Cardiac septum (tissue), 1 donor: Measurements from ENCODE around the gene OPCML. TPM values are rescaled to one million over a fixed set of nuclear protein-coding genes. Genes with fewer than 3 reads are reported as not detected.

Experiments
- DNase-seq: peaks from one replicate; pipeline ENCODE4 v3.0.0-alpha.2; 2020; ENCODE audit warnings: low spot score
- intact Hi-C: fragments of 100-400 bp; cut with DNase I; formaldehyde crosslinking; loops from one replicate; pipeline ENCODE4 v1.14.0; 2022
- total RNA-seq: library from RNA; stranded (reverse); fragmentation: NEBNext Ultra II Directional; extraction: Animal tissue kit (Norgen Biotek cat#: 25700); gene quantifications from one replicate; pipeline ENCODE4 v1.2.1, GENCODE V29; 2021
- donor health status: DM: no; HTN: no; CAD: no.

OPCML gene
- total RNA-seq, 1 donor from 2014 or later, result 0.27 TPM

GRCh38 chr11:133164986-133165385 lies 367.3 kb downstream of the OPCML start:
- DNase-seq, result no peak
- intact Hi-C loops, result loop anchor here (5.0 kb wide), 1 partner anchor 657 kb away; no protein-coding TSS in a partner anchor

GRCh38 chr11:133163463-133164419 lies 368.6 kb downstream of the OPCML start:
- DNase-seq, result no peak
- intact Hi-C loops, result loop anchor here (2.0 to 5.0 kb wide), 2 partner anchors 81 to 659 kb away; no protein-coding TSS in a partner anchor

GRCh38 chr11:133162227-133162626 lies 370.1 kb downstream of the OPCML start:
- DNase-seq, result no peak
- intact Hi-C loops, result loop anchor here (2.0 to 5.0 kb wide), 2 partner anchors 79 to 660 kb away; no protein-coding TSS in a partner anchor

- no peak for DNase-seq
- intact Hi-C loops, result loop anchor here (5.0 kb wide), 1 partner anchor 662 kb away; no protein-coding TSS in a partner anchor
These were observed 371.5 kb downstream of the OPCML start for GRCh38 chr11:133160754-133161153.

GRCh38 chr11:133156986-133157745 lies 375.1 kb downstream of the OPCML start:
- no peak for DNase-seq
- intact Hi-C loops, result no loop called here

GRCh38 chr11:133154781-133155180 lies 377.5 kb downstream of the OPCML start:
- intact Hi-C loops, result no loop called here
- DNase-seq, result no peak

GRCh38 chr11:133154076-133154475 lies 378.2 kb downstream of the OPCML start:
- no peak for DNase-seq
- intact Hi-C loops, result no loop called here

GRCh38 chr11:133153031-133153430 lies 379.3 kb downstream of the OPCML start:
- no peak for DNase-seq
- intact Hi-C loops, result no loop called here

GRCh38 chr11:133149698-133150097 lies 382.6 kb downstream of the OPCML start:
- DNase-seq, result no peak
- intact Hi-C loops, result no loop called here

- DNase-seq, result no peak
- intact Hi-C loops, result no loop called here
These were observed 384.7 kb downstream of the OPCML start for GRCh38 chr11:133147625-133148024.

- intact Hi-C loops, result no loop called here
- DNase-seq, result no peak
These were observed 385.5 kb downstream of the OPCML start for GRCh38 chr11:133146697-133147306.

GRCh38 chr11:133137939-133138338 lies 394.4 kb downstream of the OPCML start:
- intact Hi-C loops, result no loop called here
- DNase-seq, result no peak

- intact Hi-C loops, result no loop called here
- no peak for DNase-seq
These were observed 395.0 kb downstream of the OPCML start for GRCh38 chr11:133137270-133137669.

- DNase-seq, result no peak
- intact Hi-C loops, result no loop called here
These were observed 395.9 kb downstream of the OPCML start for GRCh38 chr11:133136376-133136775.

- intact Hi-C loops, result no loop called here
- DNase-seq, result no peak
These were observed 397.8 kb downstream of the OPCML start for GRCh38 chr11:133134314-133135173.

- no peak for DNase-seq
These were observed 398.7 kb downstream of the OPCML start for GRCh38 chr11:133133606-133134005.

GRCh38 chr11:133133050-133133449 lies 399.3 kb downstream of the OPCML start:
- intact Hi-C loops, result no loop called here
- DNase-seq, result no peak

More at GRCh38 chr11:133133606-133134005, 398.7 kb downstream of the OPCML start:
- intact Hi-C loops, result no loop called here

GRCh38 chr11:133127741-133128140 lies 404.6 kb downstream of the OPCML start:
- no peak for DNase-seq
- intact Hi-C loops, result no loop called here

GRCh38 chr11:133123796-133124195 lies 408.5 kb downstream of the OPCML start:
- intact Hi-C loops, result no loop called here
- no peak for DNase-seq
